Natural killer cell (primary cell): ENCODE results near the gene SLC19A1. TPM values are rescaled to one million over a fixed set of nuclear protein-coding genes. Genes with fewer than 3 reads are reported as not detected.

Experiments
- ATAC-seq, 3 donors: fragments of 150-1000 bp in 2 of 3; fragments of 200-7000 bp in 1 of 3; cut with Tn5 transposase; 1 replicate in 1 of 3; 2 replicates in 2 of 3; pipeline ENCODE4 v1.10.0; 2021; ENCODE audit warnings: mild to moderate bottlenecking in 2 of 3, moderate library complexity in 2 of 3
- DNase-seq, 2 donors: peaks; one replicate each; pipeline versions ENCODE4 v3.0.0 to v3.0.0-alpha.2; 2013 to 2021; ENCODE audit warnings: mixed read lengths in 1 of 2
- H3K27ac ChIP-seq: one replicate; pipeline ENCODE4 v1.5.1; 2013; ENCODE audit warnings: mild to moderate bottlenecking, low read length
- H3K27me3 ChIP-seq: one replicate; pipeline ENCODE4 v1.6.1; 2013; ENCODE audit warnings: low read length; ENCODE audit not compliant: control insufficient read depth, insufficient read depth
- H3K36me3 ChIP-seq: one replicate; pipeline ENCODE4 v1.6.1; 2013; ENCODE audit warnings: low read length; ENCODE audit not compliant: control insufficient read depth, insufficient read depth
- H3K4me1 ChIP-seq: one replicate; pipeline ENCODE4 v1.6.1; 2013; ENCODE audit warnings: low read length; ENCODE audit not compliant: control insufficient read depth, insufficient read depth
- H3K4me3 ChIP-seq: one replicate; pipeline ENCODE4 v1.5.1; 2013; ENCODE audit warnings: low read length
- H3K9me3 ChIP-seq: one replicate; pipeline ENCODE4 v1.6.1; 2013; ENCODE audit warnings: low read length; ENCODE audit not compliant: control insufficient read depth, insufficient read depth
- H3K27ac Mint-ChIP-seq, 2 donors: one replicate each; pipeline ENCODE4 v1.8.0; 2022; ENCODE audit warnings: mild to moderate bottlenecking in 2 of 2, mixed read lengths in 2 of 2, moderate library complexity in 1 of 2
- H3K27me3 Mint-ChIP-seq, 2 donors: one replicate each; pipeline ENCODE4 v1.8.0; 2022; ENCODE audit warnings: low read depth in 2 of 2, mixed read lengths in 2 of 2
- H3K36me3 Mint-ChIP-seq: one replicate; pipeline ENCODE4 v1.8.0; 2022; ENCODE audit warnings: mixed read lengths
- H3K4me1 Mint-ChIP-seq, 2 donors: one replicate each; pipeline ENCODE4 v1.8.0; 2022; ENCODE audit warnings: mixed read lengths in 2 of 2
- H3K4me3 Mint-ChIP-seq: one replicate; pipeline ENCODE4 v1.8.0; 2022; ENCODE audit warnings: mild to moderate bottlenecking, moderate library complexity, mixed read lengths
- H3K9me3 Mint-ChIP-seq, 2 donors: one replicate each; pipeline ENCODE4 v1.8.0; 2022; ENCODE audit warnings: mixed read lengths in 2 of 2
- WGBS: methylation state at CpG from one replicate; pipeline ENCODE4 v1.1.7; 2013; ENCODE audit warnings: missing lambda C conversion rate; ENCODE audit not compliant: insufficient coverage; 5-methylcytosine and 5-hydroxymethylcytosine counted together
- intact Hi-C: fragments of 100-400 bp; cut with micrococcal nuclease; formaldehyde crosslinking; loops from one replicate; pipeline ENCODE4 v1.14.2; 2022
- total RNA-seq, 4 donors: library from RNA; stranded (reverse); fragments of 120-200 nt in 1 of 4; gene quantifications; one replicate each; pipeline versions ENCODE4 v1.2.3 to v1.2.4, GENCODE V29; 2013 to 2022
- TF ChIP-seq, protein P1 (sequence below): fragments of 200-600 bp; IDR thresholded peaks from one replicate; pipeline ENCODE4 v1.8.0; 2022; ENCODE audit warnings: antibody characterized with exemption

SLC19A1 gene
- total RNA-seq, 3 donors from 2014 or later (not counting 1 experiment from before 2014, with no cell fraction given): 2.5 to 9.0 (median 4.9) TPM

DNA sequence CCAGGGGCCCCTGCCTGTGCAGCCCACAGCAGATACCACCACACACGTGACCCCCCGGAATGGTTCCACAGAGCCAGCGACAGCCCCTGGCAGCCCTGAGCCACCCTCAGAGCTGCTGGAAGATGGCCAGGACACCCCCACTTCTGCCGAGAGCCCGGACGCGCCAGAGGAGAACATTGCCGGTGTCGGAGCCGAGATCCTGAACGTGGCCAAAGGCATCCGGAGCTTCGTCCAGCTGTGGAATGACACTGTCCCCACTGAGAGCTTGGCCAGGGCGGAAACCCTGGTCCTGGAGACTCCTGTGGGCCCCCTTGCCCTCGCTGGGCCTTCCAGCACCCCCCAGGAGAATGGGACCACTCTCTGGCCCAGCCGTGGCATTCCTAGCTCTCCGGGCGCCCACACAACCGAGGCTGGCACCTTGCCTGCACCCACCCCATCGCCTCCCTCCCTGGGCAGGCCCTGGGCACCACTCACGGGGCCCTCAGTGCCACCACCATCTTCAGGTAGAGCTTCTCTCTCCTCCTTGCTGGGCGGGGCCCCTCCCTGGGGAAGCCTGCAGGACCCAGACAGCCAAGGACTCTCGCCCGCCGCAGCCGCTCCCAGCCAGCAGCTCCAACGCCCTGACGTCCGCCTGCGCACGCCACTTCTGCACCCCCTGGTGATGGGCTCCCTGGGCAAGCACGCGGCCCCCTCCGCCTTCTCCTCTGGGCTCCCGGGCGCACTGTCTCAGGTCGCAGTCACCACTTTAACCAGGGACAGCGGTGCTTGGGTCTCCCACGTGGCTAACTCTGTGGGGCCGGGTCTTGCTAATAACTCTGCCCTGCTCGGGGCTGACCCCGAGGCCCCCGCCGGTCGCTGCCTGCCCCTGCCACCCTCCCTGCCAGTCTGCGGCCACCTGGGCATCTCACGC, 86.3 kb downstream of the SLC19A1 start:
- H3K36me3 ChIP-seq: no peaks in the 10 kb centered on the region
- H3K27me3 ChIP-seq: no peaks in the 10 kb centered on the region
- H3K4me3 ChIP-seq: no peak overlapping the region
- no peak overlapping the region for H3K27ac ChIP-seq
- no peaks in the 10 kb centered on the region for H3K9me3 Mint-ChIP-seq
- peaks cover 6% of the 10 kb centered on the region for H3K4me1 ChIP-seq
- TF ChIP-seq, protein P1, sequence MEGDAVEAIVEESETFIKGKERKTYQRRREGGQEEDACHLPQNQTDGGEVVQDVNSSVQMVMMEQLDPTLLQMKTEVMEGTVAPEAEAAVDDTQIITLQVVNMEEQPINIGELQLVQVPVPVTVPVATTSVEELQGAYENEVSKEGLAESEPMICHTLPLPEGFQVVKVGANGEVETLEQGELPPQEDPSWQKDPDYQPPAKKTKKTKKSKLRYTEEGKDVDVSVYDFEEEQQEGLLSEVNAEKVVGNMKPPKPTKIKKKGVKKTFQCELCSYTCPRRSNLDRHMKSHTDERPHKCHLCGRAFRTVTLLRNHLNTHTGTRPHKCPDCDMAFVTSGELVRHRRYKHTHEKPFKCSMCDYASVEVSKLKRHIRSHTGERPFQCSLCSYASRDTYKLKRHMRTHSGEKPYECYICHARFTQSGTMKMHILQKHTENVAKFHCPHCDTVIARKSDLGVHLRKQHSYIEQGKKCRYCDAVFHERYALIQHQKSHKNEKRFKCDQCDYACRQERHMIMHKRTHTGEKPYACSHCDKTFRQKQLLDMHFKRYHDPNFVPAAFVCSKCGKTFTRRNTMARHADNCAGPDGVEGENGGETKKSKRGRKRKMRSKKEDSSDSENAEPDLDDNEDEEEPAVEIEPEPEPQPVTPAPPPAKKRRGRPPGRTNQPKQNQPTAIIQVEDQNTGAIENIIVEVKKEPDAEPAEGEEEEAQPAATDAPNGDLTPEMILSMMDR: no peak
- H3K9me3 ChIP-seq: no peaks in the 10 kb centered on the region
- H3K4me3 Mint-ChIP-seq: no peak overlapping the region
- no peak for ATAC-seq
- DNase-seq: no peak
- no peaks in the 10 kb centered on the region for H3K36me3 Mint-ChIP-seq
- no peaks in the 10 kb centered on the region for H3K27me3 Mint-ChIP-seq
- peaks cover 5 to 6% of the 10 kb centered on the region in 2 donors for H3K4me1 Mint-ChIP-seq
- intact Hi-C loops: no loop called here
- 80% methylated on average over 47 of the region's 47 CpGs for WGBS
- no peak overlapping the region for H3K27ac Mint-ChIP-seq

DNA sequence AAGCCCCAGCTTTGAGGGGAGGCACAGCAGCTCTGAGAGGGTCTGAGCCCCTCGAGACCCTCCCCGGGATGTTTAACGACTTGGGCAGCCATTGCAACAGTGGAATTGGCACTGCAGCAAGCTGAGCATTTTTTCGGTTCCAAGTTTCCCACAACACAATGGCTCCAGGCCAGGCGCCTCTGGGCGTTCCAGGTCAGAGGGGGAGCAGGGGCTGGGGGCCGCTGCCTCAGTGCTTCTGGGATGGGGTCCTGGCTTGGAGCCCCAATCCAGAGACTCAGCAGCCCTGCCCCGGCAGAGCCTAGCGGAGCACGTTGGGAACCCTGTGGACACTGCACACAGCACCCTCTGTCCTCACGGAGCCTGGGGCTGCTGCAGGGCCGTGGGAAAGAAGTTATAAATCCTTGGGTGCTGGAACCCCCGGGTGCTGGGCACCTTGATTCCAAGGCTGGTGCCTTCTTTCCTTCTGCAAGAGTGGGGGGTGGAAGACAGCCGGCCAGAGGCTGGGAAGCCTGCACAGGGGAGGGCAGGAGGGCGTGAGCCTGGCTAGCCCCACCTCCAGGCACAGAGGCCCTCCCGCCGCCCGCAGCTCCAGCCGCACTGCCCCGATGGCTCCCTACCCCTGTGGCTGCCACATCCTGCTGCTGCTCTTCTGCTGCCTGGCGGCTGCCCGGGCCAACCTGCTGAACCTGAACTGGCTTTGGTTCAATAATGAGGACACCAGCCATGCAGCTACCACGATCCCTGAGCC, 87.1 kb downstream of the SLC19A1 start:
- no peak overlapping the region for H3K4me3 ChIP-seq
- no peaks in the 10 kb centered on the region for H3K9me3 Mint-ChIP-seq
- H3K4me1 Mint-ChIP-seq: peaks cover 5 to 6% of the 10 kb centered on the region in 2 donors
- DNase-seq: no peak
- H3K27ac Mint-ChIP-seq: no peak overlapping the region
- no peak overlapping the region for H3K27ac ChIP-seq
- no peaks in the 10 kb centered on the region for H3K27me3 ChIP-seq
- H3K36me3 Mint-ChIP-seq: no peaks in the 10 kb centered on the region
- ATAC-seq: peak in 1 of 3 donors; percentile 45
- no peaks in the 10 kb centered on the region for H3K9me3 ChIP-seq
- WGBS: 53% methylated on average over 23 of the region's 23 CpGs
- H3K4me1 ChIP-seq: peaks cover 6% of the 10 kb centered on the region
- no peaks in the 10 kb centered on the region for H3K27me3 Mint-ChIP-seq
- TF ChIP-seq, protein P1: no peak
- H3K4me3 Mint-ChIP-seq: no peak overlapping the region
- intact Hi-C loops: no loop called here
- no peaks in the 10 kb centered on the region for H3K36me3 ChIP-seq

DNA sequence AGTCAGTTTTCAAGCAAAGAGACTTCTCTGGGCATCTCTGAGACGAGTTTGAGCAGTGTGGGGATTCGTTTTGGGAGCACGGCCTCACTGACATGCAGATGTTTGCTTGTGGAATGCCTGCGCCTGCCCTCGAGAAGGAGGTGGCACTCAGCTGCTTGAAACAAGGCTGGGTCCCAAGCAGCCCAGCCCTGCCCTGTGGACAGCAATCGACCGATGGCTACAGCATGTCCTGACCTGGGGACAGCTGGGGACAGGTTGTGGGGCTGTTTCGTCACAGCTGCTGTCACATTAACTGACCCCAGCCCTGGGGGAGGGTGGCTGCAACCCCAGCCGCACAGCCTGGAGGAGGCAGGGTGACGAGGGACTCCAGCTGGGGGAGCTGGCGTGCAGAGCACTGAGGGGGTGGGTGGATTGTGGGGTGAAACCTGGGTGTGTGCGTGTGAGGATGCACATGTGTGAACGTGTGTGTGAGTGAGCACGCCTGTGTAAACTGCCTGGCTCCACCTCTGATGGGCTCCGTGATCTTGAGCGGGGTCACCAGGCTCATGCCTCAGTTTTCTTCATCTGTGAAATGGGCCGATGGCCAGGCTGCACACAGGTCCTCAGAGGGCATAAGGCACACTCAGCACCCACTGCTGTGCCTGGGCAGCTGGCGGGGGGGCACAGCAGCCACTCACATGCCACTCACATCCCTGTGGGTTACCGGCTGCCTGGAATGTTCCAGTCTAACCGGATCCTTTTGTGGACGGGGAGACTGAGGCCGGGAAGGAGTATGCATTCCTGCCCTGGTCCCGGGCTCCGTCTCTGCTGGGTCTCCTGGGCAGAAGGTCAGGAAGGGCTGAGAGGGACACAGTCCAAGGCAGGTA, 87.9 kb downstream of the SLC19A1 start:
- no peak overlapping the region for H3K4me3 Mint-ChIP-seq
- TF ChIP-seq, protein P1: no peak
- ATAC-seq (no peak), DNase-seq (no peak)
- Histone ChIP-seq H3K27ac (no peak overlapping the region), H3K27me3 (no peaks in the 10 kb centered on the region), H3K4me3 (no peak overlapping the region), H3K36me3 (no peaks in the 10 kb centered on the region), H3K4me1 (peaks cover 6% of the 10 kb centered on the region), H3K9me3 (no peaks in the 10 kb centered on the region)
- no peaks in the 10 kb centered on the region for H3K36me3 Mint-ChIP-seq
- intact Hi-C loops: no loop called here
- H3K27ac Mint-ChIP-seq: no peak overlapping the region
- H3K27me3 Mint-ChIP-seq: no peaks in the 10 kb centered on the region
- H3K9me3 Mint-ChIP-seq: no peaks in the 10 kb centered on the region
- WGBS: 86% methylated on average over 24 of the region's 24 CpGs
- peaks cover 5 to 6% of the 10 kb centered on the region in 2 donors for H3K4me1 Mint-ChIP-seq
